Stimulated activated CD4-positive, alpha-beta T cell treated with anti-CD3 and anti-CD28 coated beads, Interleukin-2, amount 100 ng/mL, for 24 hours (primary cell): Measurements from ENCODE around the gene ALDOA.
A peak's percentile ranks its signal among the peaks of the same experiment; 100 is the strongest.

Experiments used
- DNase-seq, 2 donors: peaks; one replicate each; pipeline ENCODE4 v3.0.0-alpha.2; 2020

The ALDOA gene

GRCh38 chr16:30070490-30070889 lies 4.9 kb downstream of the ALDOA start:
- no peak for DNase-seq

DNA sequence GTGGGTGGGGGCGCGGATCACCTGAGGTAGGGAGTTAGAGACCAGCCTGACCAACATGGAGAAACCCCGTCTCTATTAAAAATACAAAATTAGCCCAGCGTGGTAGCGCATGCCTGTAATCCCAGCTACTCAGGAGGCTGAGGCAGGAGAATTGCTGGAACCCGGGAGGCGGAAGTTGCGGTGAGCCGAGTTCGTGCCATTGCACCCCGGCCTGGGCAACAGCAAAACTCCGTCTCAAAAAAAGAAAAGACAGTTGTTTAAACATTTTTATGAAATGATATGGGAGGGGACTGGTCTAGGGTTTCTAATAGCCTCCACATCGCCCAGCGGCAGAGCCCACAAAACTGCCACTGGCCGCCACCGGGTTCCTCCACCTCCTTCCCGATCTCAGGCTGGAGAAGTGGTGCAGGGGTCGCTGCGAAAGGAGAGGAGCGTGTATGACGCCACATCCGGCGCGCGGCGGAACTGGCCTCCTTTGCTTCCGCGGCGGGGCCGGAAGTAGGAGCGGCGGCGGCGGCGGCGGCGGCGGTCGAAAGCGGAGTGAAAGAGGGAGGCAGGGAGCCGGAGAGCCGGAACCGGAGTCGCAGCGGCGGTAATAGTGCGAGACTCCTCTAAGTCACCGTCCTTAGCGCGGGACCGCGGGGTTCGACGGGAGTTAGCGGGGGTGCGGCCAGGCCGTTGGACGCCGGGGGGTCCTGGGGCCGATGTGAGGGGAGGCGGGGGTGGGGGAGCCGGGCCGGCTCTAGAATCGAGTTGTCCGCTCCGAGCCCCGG lies 10.1 kb downstream of the ALDOA start, which contains the start of gene PPP4C:
TSS of gene PPP4C (plus strand) at position 492 of the 773 bp plus-strand sequence. CDS start 384 bp downstream, outside the sequence.
- peak; percentile 89 to 95 for DNase-seq

- no peak for DNase-seq
These were observed 10.8 kb downstream of the ALDOA start for GRCh38 chr16:30076276-30076791.

DNA sequence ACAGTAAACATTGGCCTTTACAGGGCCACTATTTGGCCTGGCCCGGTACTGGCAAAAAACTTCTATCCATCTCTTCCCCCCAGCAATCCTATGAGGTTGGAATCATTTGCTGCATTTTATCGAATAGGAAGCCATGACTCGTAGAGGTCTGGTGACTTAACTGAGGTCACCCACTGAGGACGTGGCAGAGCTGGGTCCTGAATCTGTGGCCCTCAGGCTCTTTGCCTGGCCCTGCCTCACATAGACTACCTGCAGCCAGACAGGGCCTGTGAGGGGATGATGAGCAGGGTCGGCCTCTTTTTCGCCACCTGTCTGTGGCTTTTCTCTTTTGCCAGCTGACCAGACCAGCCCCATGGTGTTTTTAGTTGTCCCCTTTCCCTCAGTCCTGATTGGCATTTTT lies 12.1 kb downstream of the ALDOA start:
- no peak for DNase-seq

DNA sequence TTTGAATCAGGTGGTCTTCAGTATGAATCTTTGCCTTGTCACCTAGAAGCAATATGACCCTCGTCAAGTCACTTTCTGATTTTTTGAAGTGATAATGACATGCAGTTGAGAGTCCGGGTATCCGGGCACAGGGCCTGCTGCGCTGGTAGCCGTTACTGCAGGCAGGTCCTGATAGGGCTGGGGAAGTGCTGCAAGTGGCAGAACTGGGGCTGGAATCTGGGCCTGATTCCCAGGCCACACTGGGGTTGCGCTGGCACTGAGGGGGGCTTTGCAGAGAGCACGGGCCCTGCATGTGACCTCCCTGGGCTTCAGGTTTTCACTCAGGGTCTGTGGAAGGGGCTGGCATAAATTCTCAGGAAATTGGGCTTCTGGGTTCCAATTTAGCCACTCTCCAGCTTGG lies 13.2 kb downstream of the ALDOA start:
- DNase-seq: no peak

- no peak for DNase-seq
These were observed 13.9 kb downstream of the ALDOA start for GRCh38 chr16:30079480-30079879.

DNA sequence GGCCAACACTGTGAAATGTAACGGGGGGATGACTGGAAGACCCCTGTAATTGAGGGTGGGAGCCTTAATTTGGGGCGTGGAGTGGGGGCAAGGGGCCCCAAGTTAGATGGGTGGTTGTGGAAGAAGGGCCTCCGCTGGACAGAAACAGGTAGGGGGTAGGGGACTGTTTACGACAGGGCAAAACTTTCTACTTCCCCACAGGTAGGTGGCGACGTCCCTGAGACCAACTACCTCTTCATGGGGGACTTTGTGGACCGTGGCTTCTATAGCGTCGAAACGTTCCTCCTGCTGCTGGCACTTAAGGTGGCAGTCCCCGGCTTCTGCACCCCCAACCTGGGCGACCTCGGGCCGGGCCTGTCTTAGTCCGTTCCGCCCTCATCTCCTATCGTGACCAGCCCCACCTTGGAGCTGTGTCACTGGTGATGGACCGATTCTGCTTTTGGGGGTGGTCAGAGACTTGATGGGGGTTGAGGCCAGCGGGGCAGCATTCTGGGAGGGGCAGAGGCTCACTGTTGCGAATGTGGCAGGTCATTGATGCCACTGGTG lies 17.1 kb downstream of the ALDOA start:
- no peak for DNase-seq

DNA sequence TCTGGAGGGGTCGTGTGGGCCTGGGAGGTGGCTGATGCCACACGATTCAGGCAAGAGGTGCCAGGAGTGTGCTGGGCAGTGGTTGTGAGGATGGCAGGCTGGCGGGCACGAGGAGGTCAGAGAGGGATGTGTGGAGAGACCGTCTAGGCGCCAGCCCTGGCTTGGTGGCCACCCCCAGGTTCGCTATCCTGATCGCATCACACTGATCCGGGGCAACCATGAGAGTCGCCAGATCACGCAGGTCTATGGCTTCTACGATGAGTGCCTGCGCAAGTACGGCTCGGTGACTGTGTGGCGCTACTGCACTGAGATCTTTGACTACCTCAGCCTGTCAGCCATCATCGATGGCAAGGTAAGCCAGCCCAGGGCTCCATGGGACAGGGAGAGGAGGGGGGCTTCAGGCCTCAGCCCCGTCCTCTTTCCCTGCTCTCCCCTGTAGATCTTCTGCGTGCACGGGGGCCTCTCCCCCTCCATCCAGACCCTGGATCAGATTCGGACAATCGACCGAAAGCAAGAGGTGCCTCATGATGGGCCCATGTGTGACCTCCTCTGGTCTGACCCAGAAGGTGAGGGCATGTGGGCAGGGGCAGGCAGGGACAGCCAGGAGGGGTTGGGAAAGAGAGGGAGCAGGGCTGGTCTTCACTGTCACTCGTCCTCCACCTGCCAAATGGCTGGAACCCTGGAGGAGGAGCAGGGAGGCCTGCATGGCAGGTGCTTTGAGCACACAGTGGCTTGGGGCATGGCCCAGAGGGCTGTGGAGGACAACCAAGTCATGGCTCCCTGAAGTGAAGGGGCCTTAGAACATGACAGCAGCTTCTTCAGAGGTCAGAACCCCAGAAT lies 17.9 kb downstream of the ALDOA start:
- no peak for DNase-seq

GRCh38 chr16:30084096-30084815 lies 18.7 kb downstream of the ALDOA start:
- no peak for DNase-seq

DNA sequence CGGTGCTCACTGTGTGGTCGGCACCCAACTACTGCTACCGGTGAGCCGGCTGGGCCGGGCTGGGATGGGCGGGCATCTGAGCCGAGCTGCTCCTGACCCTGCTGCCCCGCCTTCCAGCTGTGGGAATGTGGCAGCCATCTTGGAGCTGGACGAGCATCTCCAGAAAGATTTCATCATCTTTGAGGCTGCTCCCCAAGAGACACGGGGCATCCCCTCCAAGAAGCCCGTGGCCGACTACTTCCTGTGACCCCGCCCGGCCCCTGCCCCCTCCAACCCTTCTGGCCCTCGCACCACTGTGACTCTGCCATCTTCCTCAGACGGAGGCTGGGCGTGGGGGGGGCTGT lies 19.2 kb downstream of the ALDOA start:
- no peak for DNase-seq

DNA sequence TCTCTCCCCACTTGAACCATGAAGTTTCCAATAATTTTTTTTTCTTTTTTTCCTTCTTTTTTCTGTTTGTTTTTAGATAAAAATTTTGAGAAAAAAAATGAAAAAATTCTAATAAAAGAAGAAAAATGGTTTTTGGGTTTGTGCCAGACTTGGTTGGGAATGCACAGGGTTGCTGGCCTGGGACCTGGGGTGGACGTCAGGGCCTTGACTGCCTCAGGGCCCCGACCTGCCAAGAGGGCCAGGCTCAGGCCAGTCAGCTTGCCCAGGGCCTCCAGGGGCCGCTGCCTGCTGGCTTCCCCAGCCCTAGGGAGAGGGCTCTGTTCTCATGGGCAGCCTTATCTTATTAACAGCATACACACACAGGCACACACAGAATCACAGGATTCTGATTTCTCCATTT lies 19.7 kb downstream of the ALDOA start:
- DNase-seq: no peak

GRCh38 chr16:30085820-30086219 lies 20.3 kb downstream of the ALDOA start:
- no peak for DNase-seq

- no peak for DNase-seq
These were observed 21.0 kb downstream of the ALDOA start for GRCh38 chr16:30086291-30087140.

GRCh38 chr16:30087181-30087898 lies 21.8 kb downstream of the ALDOA start:
- DNase-seq: no peak

DNA sequence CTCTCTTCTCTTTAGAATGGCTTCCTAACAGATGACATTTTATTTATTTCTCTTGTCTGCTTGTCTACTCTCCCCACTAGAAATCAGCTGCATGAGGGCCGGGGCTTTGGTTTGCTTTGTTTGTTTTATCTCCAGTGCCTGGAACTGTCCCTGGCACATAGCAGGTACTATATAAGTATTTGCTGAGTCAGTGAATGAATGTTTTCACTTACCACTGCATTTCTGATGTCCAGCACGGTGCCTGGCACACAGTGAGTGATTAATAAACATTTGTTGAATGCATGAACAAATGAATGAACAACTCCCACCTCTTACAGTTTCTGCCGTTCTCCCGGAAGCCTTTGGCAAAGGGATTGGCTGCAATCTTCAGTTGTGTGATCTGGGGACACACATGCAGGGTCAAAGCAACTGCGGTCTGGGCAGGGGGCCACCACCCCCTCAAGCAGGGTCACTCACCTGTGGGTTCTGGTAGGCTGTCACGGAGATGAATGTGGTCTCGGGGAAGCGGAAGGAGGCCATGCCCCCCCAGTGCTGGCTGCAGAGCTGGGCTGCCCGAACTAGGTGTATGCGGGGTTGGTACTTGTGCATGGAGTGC lies 22.8 kb downstream of the ALDOA start:
- DNase-seq: no peak

DNA sequence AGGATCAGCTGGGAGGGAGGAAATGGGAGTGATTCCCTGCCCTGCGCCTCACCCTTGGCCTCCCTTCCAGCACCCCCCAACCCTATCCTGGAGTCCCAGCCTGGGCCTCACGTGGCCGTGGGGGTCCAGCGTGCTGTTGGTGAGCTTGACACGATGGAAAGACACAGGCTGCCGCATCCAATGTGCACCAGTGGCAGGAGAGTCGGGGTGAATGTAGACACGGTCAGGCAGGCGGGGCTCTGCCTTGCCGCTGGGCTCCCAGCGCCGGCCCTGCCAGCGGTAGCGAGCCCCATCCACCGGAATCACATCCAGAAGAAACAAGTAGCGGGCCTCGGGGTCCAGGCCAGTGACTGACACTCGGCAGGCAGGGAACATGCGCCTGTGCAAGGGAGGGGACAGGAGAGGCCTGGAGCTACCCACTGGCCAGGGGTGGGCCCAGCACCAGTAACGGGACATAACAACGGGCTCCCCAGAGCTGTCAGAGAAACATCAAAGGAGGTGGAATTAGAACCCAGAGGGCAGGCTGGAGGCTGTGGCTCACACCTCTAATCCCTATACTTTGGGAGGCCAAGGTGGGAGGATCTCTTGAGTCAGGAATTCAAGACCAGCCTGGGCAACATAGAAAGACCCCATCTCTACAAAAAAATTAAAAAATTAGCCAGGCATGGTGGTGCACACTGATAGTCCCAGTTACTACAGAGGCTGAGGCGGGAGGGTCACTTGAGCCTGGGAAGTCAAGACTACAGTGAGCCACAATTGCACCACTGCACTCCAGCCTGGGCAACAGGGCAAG lies 23.5 kb downstream of the ALDOA start:
- DNase-seq: no peak

- DNase-seq: no peak
These were observed 25.2 kb downstream of the ALDOA start for GRCh38 chr16:30090610-30091331.

GRCh38 chr16:30091474-30092372 lies 26.2 kb downstream of the ALDOA start, which contains the start of gene TBX6:
Gene TBX6, minus strand, starts transcription at chr16:30091924. Its CDS starts 731 bp downstream, at chr16:30091193.
- DNase-seq: peak; percentile 94 to 95
